Mesendoderm (in vitro differentiated cells): ENCODE results near the gene GALNT18.

Experiments
- DNase-seq: peaks from one replicate; pipeline ENCODE4 v3.0.0; 2013
- H2AK5ac ChIP-seq: 2 replicates; pipeline ENCODE4 v1.6.1; 2013; ENCODE audit warnings: low read length, inconsistent platforms
- H2BK120ac ChIP-seq: 2 replicates; pipeline ENCODE4 v1.6.1; 2013; ENCODE audit warnings: low read depth, mild to moderate bottlenecking, low read length, moderate library complexity, mixed read lengths
- H2BK15ac ChIP-seq: replicated peaks from 2 replicates; pipeline ENCODE4 v1.6.1; 2013; ENCODE audit warnings: low read depth, mild to moderate bottlenecking, moderate library complexity
- H2BK5ac ChIP-seq: 2 replicates; pipeline ENCODE4 v1.6.1; 2013; ENCODE audit warnings: low read length, inconsistent platforms
- H3K18ac ChIP-seq: 2 replicates; pipeline ENCODE4 v1.6.1; 2013; ENCODE audit warnings: mild to moderate bottlenecking, low read length, mixed read lengths
- H3K23ac ChIP-seq: one replicate; pipeline ENCODE4 v1.6.1; 2013; ENCODE audit warnings: low read length
- H3K27ac ChIP-seq: 2 replicates; pipeline ENCODE4 v1.5.1; 2013; ENCODE audit warnings: low read depth, mild to moderate bottlenecking, inconsistent platforms, low read length, moderate library complexity
- H3K27me3 ChIP-seq: 2 replicates; pipeline ENCODE4 v1.6.1; 2013; ENCODE audit warnings: low read length, control low read depth, mild to moderate bottlenecking, inconsistent platforms; ENCODE audit not compliant: insufficient read depth, poor library complexity
- H3K36me3 ChIP-seq: 2 replicates; pipeline ENCODE4 v1.6.1; 2013; ENCODE audit warnings: low read length, inconsistent platforms; ENCODE audit not compliant: control insufficient read depth, insufficient read depth
- H3K4ac ChIP-seq: one replicate; pipeline ENCODE4 v1.6.1; 2013; ENCODE audit warnings: low read depth, mild to moderate bottlenecking, low read length, moderate library complexity
- H3K4me1 ChIP-seq: 2 replicates; pipeline ENCODE4 v1.6.1; 2013; ENCODE audit warnings: low read depth, low read length, inconsistent platforms; ENCODE audit not compliant: control insufficient read depth
- H3K4me2 ChIP-seq: 2 replicates; pipeline ENCODE4 v1.6.1; 2013; ENCODE audit warnings: low read length
- H3K4me3 ChIP-seq: 2 replicates; pipeline ENCODE4 v1.5.1; 2013; ENCODE audit warnings: mild to moderate bottlenecking, low read length
- H3K56ac ChIP-seq: one replicate; pipeline ENCODE4 v1.6.1; 2013; ENCODE audit warnings: low read length
- H3K79me1 ChIP-seq: 2 replicates; pipeline ENCODE4 v1.6.1; 2013; ENCODE audit warnings: low read length, inconsistent platforms
- H3K79me2 ChIP-seq: 2 replicates; pipeline ENCODE4 v1.6.1; 2013; ENCODE audit warnings: mild to moderate bottlenecking, low read length; ENCODE audit not compliant: control insufficient read depth, insufficient read depth
- H3K9ac ChIP-seq: 2 replicates; pipeline ENCODE4 v1.6.1; 2013; ENCODE audit warnings: low read length, inconsistent platforms
- H4K5ac ChIP-seq: one replicate; pipeline ENCODE4 v1.6.1; 2013; ENCODE audit warnings: low read length
- H4K8ac ChIP-seq: one replicate; pipeline ENCODE4 v1.6.1; 2013; ENCODE audit warnings: low read depth, mild to moderate bottlenecking, control low read depth, low read length, moderate library complexity
- WGBS: extraction: QIAGEN DNeasy Blood & Tissue Kit; methylation state at CpG from one replicate; pipeline ENCODE4 v1.1.7; 2013; ENCODE audit warnings: low lambda C conversion rate, missing lambda C conversion rate; ENCODE audit not compliant: insufficient coverage; ENCODE audit errors: extremely low coverage; 5-methylcytosine and 5-hydroxymethylcytosine counted together

Gene GALNT18

GRCh38 chr11:11334607-11335006 lies 287.2 kb downstream of the GALNT18 start:
- no peak overlapping the region for H2AK5ac ChIP-seq
- H2BK120ac ChIP-seq: no peak overlapping the region
- no peak overlapping the region for H2BK5ac ChIP-seq
- no peak overlapping the region for H3K4ac ChIP-seq
- no peak overlapping the region for H2BK15ac ChIP-seq
- no peak overlapping the region for H4K5ac ChIP-seq
- WGBS: no CpG with 5 or more reads among the region's 4 CpGs
- H4K8ac ChIP-seq: no peak overlapping the region
- no peak for DNase-seq
- no peak overlapping the region for H3K27ac ChIP-seq
- no peak overlapping the region for H3K9ac ChIP-seq
- H3K56ac ChIP-seq: no peak overlapping the region
- H3K79me1 ChIP-seq: no peaks in the 10 kb centered on the region
- H3K79me2 ChIP-seq: no peaks in the 10 kb centered on the region
- H3K18ac ChIP-seq: no peak overlapping the region
- no peak overlapping the region for H3K4me2 ChIP-seq
- no peaks in the 10 kb centered on the region for H3K36me3 ChIP-seq
- no peak overlapping the region for H3K4me3 ChIP-seq
- H3K27me3 ChIP-seq: no peaks in the 10 kb centered on the region
- peaks cover 6% of the 10 kb centered on the region for H3K4me1 ChIP-seq
- H3K23ac ChIP-seq: no peak overlapping the region

DNA sequence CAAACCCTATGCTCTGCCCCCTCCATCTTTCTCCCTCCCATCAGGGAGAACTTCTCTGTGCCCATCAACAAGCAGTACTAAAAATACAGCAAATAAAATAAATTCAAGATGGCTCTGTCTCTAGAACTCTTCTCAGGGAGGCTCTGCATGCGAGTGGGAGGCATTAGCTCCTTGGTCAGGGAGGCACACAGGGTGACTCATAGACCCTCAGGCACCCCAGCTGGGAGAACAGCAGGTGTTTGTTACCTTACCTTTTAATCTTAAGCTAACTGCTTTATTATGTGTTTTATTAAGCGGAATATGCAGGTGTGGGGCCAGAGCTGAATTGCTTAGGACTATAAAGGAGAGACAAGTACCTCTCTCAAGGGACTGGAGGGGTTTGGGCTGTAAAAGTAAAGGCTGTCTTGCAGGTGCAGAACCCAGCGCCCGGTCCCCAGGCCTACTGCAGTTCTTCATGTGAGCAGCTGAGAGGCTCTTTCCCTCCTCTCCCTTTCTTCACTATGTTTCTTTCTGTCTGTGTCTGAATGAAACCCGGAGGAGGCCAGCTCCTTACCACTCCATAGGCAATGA lies 289.6 kb downstream of the GALNT18 start:
- H3K79me1 ChIP-seq: no peaks in the 10 kb centered on the region
- H2BK120ac ChIP-seq: no peak overlapping the region
- no peak overlapping the region for H3K18ac ChIP-seq
- no peak overlapping the region for H2BK5ac ChIP-seq
- no peak overlapping the region for H3K4ac ChIP-seq
- H3K36me3 ChIP-seq: no peaks in the 10 kb centered on the region
- no CpG with 5 or more reads among the region's 5 CpGs for WGBS
- no peak for DNase-seq
- no peak overlapping the region for H3K56ac ChIP-seq
- no peak overlapping the region for H3K4me2 ChIP-seq
- no peak overlapping the region for H3K4me3 ChIP-seq
- peaks cover 4% of the 10 kb centered on the region for H3K4me1 ChIP-seq
- no peaks in the 10 kb centered on the region for H3K79me2 ChIP-seq
- no peak overlapping the region for H2BK15ac ChIP-seq
- H3K23ac ChIP-seq: no peak overlapping the region
- H3K27ac ChIP-seq: no peak overlapping the region
- no peak overlapping the region for H4K5ac ChIP-seq
- H3K9ac ChIP-seq: no peak overlapping the region
- no peak overlapping the region for H2AK5ac ChIP-seq
- H4K8ac ChIP-seq: no peak overlapping the region
- no peaks in the 10 kb centered on the region for H3K27me3 ChIP-seq

DNA sequence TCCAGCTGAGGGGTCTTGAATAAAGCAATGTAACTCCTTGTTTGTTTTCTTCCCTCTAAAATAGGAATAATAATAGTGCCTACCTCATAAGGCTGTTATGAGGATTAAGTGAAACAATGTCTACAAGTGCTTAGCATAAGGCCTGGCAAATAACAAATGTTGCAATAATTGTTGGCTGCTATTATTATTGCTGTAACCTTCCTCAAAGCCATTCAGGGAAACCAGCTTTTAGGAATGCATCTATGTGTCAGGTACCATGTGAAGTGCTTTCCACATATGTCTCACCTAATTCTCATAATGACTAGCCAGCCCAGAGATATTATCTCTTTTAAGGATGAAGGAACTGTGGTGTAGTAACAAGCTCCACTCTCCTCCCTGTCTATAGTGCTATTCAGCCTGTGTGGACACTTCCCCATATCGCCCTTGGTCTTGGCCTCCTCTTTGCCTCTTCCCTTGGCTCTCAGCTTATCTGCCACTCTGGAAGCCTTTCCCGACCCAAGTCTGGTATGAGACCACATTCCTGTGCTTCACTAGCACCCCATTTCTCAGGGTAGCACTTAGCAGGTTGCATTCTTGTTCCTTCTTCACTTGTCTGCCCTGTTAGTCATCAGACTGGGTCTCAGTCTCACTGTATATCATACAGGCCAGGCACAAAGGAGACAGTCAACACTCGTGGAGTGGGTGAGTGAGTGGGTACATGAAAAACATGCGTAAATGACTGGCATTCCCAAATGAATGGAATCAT lies 292.6 kb downstream of the GALNT18 start:
- H3K4me1 ChIP-seq: no peaks in the 10 kb centered on the region
- H3K36me3 ChIP-seq: no peaks in the 10 kb centered on the region
- no peak overlapping the region for H3K4me2 ChIP-seq
- H3K4ac ChIP-seq: no peak overlapping the region
- H3K79me2 ChIP-seq: no peaks in the 10 kb centered on the region
- H3K23ac ChIP-seq: no peak overlapping the region
- no peak overlapping the region for H4K5ac ChIP-seq
- H2BK5ac ChIP-seq: no peak overlapping the region
- H3K27me3 ChIP-seq: no peaks in the 10 kb centered on the region
- H3K27ac ChIP-seq: no peak overlapping the region
- H3K18ac ChIP-seq: no peak overlapping the region
- H3K56ac ChIP-seq: no peak overlapping the region
- no peak overlapping the region for H2BK120ac ChIP-seq
- H3K4me3 ChIP-seq: no peak overlapping the region
- H4K8ac ChIP-seq: no peak overlapping the region
- WGBS: no CpG with 5 or more reads among the region's 4 CpGs
- no peak overlapping the region for H3K9ac ChIP-seq
- H2AK5ac ChIP-seq: no peak overlapping the region
- no peak for DNase-seq
- no peaks in the 10 kb centered on the region for H3K79me1 ChIP-seq
- no peak overlapping the region for H2BK15ac ChIP-seq

DNA sequence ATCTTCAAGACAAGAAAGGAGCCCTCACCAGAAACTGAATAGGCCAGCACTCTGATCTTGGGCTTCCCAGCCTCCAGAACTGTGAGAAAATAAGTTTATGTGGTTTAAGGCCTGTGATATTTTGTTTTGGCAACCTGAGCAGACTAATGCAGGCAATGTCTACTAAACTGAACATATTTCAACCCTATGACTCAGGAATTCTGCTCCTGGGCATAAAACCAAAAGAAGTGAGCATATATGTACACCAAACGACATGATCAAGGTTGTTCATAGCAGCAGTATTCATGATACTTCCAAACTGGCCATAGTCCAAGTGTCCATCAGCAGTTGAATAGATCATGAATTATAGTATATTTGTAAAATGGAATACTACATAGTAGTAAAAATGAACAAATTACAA lies 297.7 kb downstream of the GALNT18 start:
- Histone ChIP-seq H2BK15ac (no peak overlapping the region), H3K56ac (no peak overlapping the region), H3K4me2 (no peak overlapping the region), H4K5ac (no peak overlapping the region), H3K9ac (no peak overlapping the region), H3K4me1 (peaks cover 1% of the 10 kb centered on the region), H3K27ac (no peak overlapping the region), H3K79me2 (no peaks in the 10 kb centered on the region), H3K27me3 (no peaks in the 10 kb centered on the region), H3K79me1 (no peaks in the 10 kb centered on the region), H3K4me3 (no peak overlapping the region), H2AK5ac (no peak overlapping the region), H3K23ac (no peak overlapping the region), H2BK5ac (no peak overlapping the region), H2BK120ac (no peak overlapping the region), H4K8ac (no peak overlapping the region), H3K18ac (no peak overlapping the region), H3K36me3 (no peaks in the 10 kb centered on the region), H3K4ac (no peak overlapping the region)
- no peak for DNase-seq
- no CpG with 5 or more reads among the region's 1 CpG for WGBS

- Histone ChIP-seq H3K4me3 (no peak overlapping the region), H2BK15ac (no peak overlapping the region), H2BK120ac (no peak overlapping the region), H3K9ac (no peak overlapping the region), H3K27ac (no peak overlapping the region), H4K8ac (no peak overlapping the region), H3K36me3 (no peaks in the 10 kb centered on the region), H3K27me3 (no peaks in the 10 kb centered on the region), H2AK5ac (no peak overlapping the region), H3K4me2 (no peak overlapping the region), H4K5ac (no peak overlapping the region), H3K79me2 (no peaks in the 10 kb centered on the region), H3K79me1 (no peaks in the 10 kb centered on the region), H3K18ac (no peak overlapping the region), H3K23ac (no peak overlapping the region), H2BK5ac (no peak overlapping the region), H3K4me1 (peaks cover 1% of the 10 kb centered on the region), H3K4ac (no peak overlapping the region), H3K56ac (no peak overlapping the region)
- DNase-seq: no peak
Measured at GRCh38 chr11:11322101-11322500, 299.7 kb downstream of the GALNT18 start.

DNA sequence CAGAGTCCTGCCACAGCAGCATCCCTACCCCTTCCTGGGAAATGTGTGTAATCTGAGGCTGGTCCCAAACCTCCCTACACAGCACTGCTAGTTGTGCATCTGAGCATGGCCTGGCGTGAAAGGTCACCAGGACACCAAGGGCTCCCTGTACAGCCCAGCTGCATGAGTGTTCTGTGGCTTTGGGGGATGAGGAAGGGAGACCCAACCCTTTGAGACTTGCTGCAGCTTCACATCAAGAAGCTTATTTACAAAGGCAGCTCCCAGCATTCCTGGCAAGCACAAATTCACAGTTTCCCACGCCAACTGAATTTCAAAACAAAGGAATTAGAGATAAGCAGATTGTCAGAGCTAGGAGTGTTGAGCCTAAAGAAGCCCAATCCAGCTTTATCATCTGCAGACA lies 301.0 kb downstream of the GALNT18 start:
- H4K5ac ChIP-seq: no peak overlapping the region
- WGBS: no CpG with 5 or more reads among the region's 2 CpGs

More for the DNA sequence above, 301.0 kb downstream of the GALNT18 start:
- DNase-seq: peak; percentile 73
- no peak overlapping the region for H2AK5ac ChIP-seq
- no peak overlapping the region for H3K27ac ChIP-seq
- H3K4me1 ChIP-seq: peaks cover 1% of the 10 kb centered on the region
- H2BK5ac ChIP-seq: no peak overlapping the region
- no peaks in the 10 kb centered on the region for H3K27me3 ChIP-seq
- H3K56ac ChIP-seq: no peak overlapping the region
- H3K4me2 ChIP-seq: no peak overlapping the region
- no peak overlapping the region for H3K4ac ChIP-seq
- H2BK15ac ChIP-seq: no peak overlapping the region
- no peaks in the 10 kb centered on the region for H3K79me1 ChIP-seq
- H3K4me3 ChIP-seq: no peak overlapping the region
- H2BK120ac ChIP-seq: no peak overlapping the region
- H3K9ac ChIP-seq: no peak overlapping the region
- H3K36me3 ChIP-seq: no peaks in the 10 kb centered on the region
- H3K79me2 ChIP-seq: no peaks in the 10 kb centered on the region
- H3K23ac ChIP-seq: no peak overlapping the region
- no peak overlapping the region for H3K18ac ChIP-seq
- no peak overlapping the region for H4K8ac ChIP-seq
